SK-N-SH (cell line): ENCODE measurements around the gene NLGN1. TPM values are rescaled to one million over a fixed set of nuclear protein-coding genes. Genes with fewer than 3 reads are reported as not detected.

Experiments
- CTCF ChIA-PET: fragments of 300-600, 350-600 bp; formaldehyde crosslinking; extraction: SDS; loops from one replicate; lab custom pipeline; 2021; lab: Yijun Ruan, JAX
- POLR2A ChIA-PET: fragments of 350-600 bp; sonication (Branson Sonifier 250); formaldehyde crosslinking; extraction: SDS; loops from one replicate; lab custom pipeline; 2020; ENCODE audit warnings: antibody characterized with exemption, inconsistent platforms; lab: Yijun Ruan, JAX
- DNase-seq: peaks from one replicate; pipeline ENCODE4 v3.0.0; 2012
- H2AFZ ChIP-seq: fragments of 200-600 bp; sonication (generic); 2 replicates; pipeline ENCODE4 v1.8.1; 2016; ENCODE audit warnings: antibody characterized with exemption, mild to moderate bottlenecking, low read depth
- H3F3A ChIP-seq: fragments of 200-600 bp; sonication (generic); replicated peaks from 2 replicates; pipeline ENCODE3; 2016; ENCODE audit warnings: antibody characterized with exemption, mild to moderate bottlenecking; ENCODE audit not compliant: insufficient read depth
- H3K27ac ChIP-seq, 2 experiments: fragments of 200-500 bp in 1 of 2; fragments of 200-600 bp in 1 of 2; sonication (Bioruptor generic) in 1 of 2; sonication (generic), shearing (Covaris generic) in 1 of 2; 2 replicates each; pipeline versions ENCODE4 v1.5.1 to v1.6.1; 2014 to 2016; ENCODE audit warnings: low read depth in 2 of 2, inconsistent platforms in 1 of 2, low read length in 1 of 2, mild to moderate bottlenecking in 1 of 2, mixed read lengths in 1 of 2
- H3K27me3 ChIP-seq: fragments of 200-600 bp; sonication (generic), shearing (Covaris generic); 2 replicates; pipeline ENCODE4 v1.6.1; 2016; ENCODE audit warnings: mixed run types; ENCODE audit not compliant: insufficient read depth
- H3K36me3 ChIP-seq, 2 experiments: fragments of 200-500 bp in 1 of 2; fragments of 200-600 bp in 1 of 2; sonication (Bioruptor generic) in 1 of 2; sonication (generic) in 1 of 2; replicated peaks in 1 of 2; 2 replicates each; pipeline versions ENCODE3 to v1.5.1; 2014 to 2016; ENCODE audit warnings: low read length in 1 of 2, mild to moderate bottlenecking in 1 of 2; ENCODE audit not compliant: insufficient read depth in 2 of 2, control insufficient read depth in 1 of 2
- H3K4me1 ChIP-seq, 2 experiments: fragments of 200-500 bp in 1 of 2; fragments of 200-600 bp in 1 of 2; sonication (Bioruptor generic) in 1 of 2; sonication (generic), shearing (Covaris generic) in 1 of 2; 2 replicates each; pipeline versions ENCODE4 v1.5.1 to v1.6.1; 2014 to 2016; ENCODE audit warnings: low read depth in 1 of 2, low read length in 1 of 2, mixed run types in 1 of 2; ENCODE audit not compliant: insufficient read depth in 2 of 2, control insufficient read depth in 1 of 2
- H3K4me2 ChIP-seq: fragments of 200-600 bp; sonication (generic), shearing (Covaris generic); 2 replicates; pipeline ENCODE4 v1.6.1; 2017; ENCODE audit warnings: mixed run types
- H3K4me3 ChIP-seq, 2 experiments: fragments of 200-500 bp in 1 of 2; fragments of 200-600 bp in 1 of 2; sonication (Bioruptor generic) in 1 of 2; sonication (generic), shearing (Covaris generic) in 1 of 2; 2 replicates each; pipeline versions ENCODE4 v1.5.1 to v1.8.1; 2014 to 2016; ENCODE audit warnings: low read depth in 2 of 2, inconsistent platforms in 1 of 2, low read length in 1 of 2, mild to moderate bottlenecking in 1 of 2, mixed read lengths in 1 of 2, moderate library complexity in 1 of 2
- H3K79me2 ChIP-seq: fragments of 200-600 bp; sonication (generic); 2 replicates; pipeline ENCODE4 v1.8.1; 2017; ENCODE audit warnings: mild to moderate bottlenecking; ENCODE audit not compliant: insufficient read depth
- H3K9ac ChIP-seq: fragments of 200-600 bp; sonication (generic); 2 replicates; pipeline ENCODE4 v1.6.1; 2017; ENCODE audit warnings: mixed run types
- H3K9me2 ChIP-seq: fragments of 200-600 bp; sonication (generic); 2 replicates; pipeline ENCODE4 v1.6.1; 2017; ENCODE audit warnings: mixed run types
- H3K9me3 ChIP-seq: fragments of 200-600 bp; sonication (generic); 2 replicates; pipeline ENCODE4 v1.6.1; 2017; ENCODE audit warnings: mixed run types, mild to moderate bottlenecking, moderate library complexity
- H4K20me1 ChIP-seq: fragments of 200-600 bp; sonication (generic); 2 replicates; pipeline ENCODE4 v1.6.1; 2017; ENCODE audit warnings: mild to moderate bottlenecking, mixed run types; ENCODE audit not compliant: insufficient read depth
- CHD2 ChIP-seq: fragments of 150-350 bp; IDR thresholded peaks from 2 replicates; pipeline ENCODE4 v1.6.1; 2018; ENCODE audit warnings: low read length; ENCODE audit not compliant: partially characterized antibody
- CTCF ChIP-seq: fragments of 200-600 bp; sonication (generic); IDR thresholded peaks from 2 replicates; pipeline ENCODE4 v1.6.1; 2017; ENCODE audit warnings: antibody characterized with exemption, mild to moderate bottlenecking, moderate library complexity
- FOSL2 ChIP-seq: IDR thresholded peaks from 2 replicates; pipeline ENCODE4 v1.4.0; 2012; ENCODE audit warnings: low read depth, mild to moderate bottlenecking, moderate library complexity, borderline replicate concordance
- GABPA ChIP-seq: IDR thresholded peaks from 2 replicates; pipeline ENCODE4 v1.4.0; 2012; ENCODE audit warnings: low read depth, mild to moderate bottlenecking
- GATA2 ChIP-seq: sonication (generic); formaldehyde crosslinking; IDR thresholded peaks from 2 replicates; pipeline ENCODE4 v1.5.0; 2020; ENCODE audit warnings: mild to moderate bottlenecking, missing genetic modification reagents
- JUND ChIP-seq: IDR thresholded peaks from 2 replicates; pipeline ENCODE4 v1.4.0; 2012
- MXI1 ChIP-seq: IDR thresholded peaks from 2 replicates; pipeline ENCODE4 v1.6.1; 2012; ENCODE audit warnings: mild to moderate bottlenecking, low read depth, low read length, improper control_type of control experiment
- POLR2AphosphoS5 ChIP-seq: IDR thresholded peaks from 2 replicates; pipeline ENCODE4 v1.6.1; 2012; ENCODE audit warnings: low read depth, low read length
- SIN3A ChIP-seq: IDR thresholded peaks from 2 replicates; pipeline ENCODE4 v1.6.1; 2012; ENCODE audit warnings: low read depth, mild to moderate bottlenecking, low read length, moderate library complexity, borderline replicate concordance
- SMC3 ChIP-seq: IDR thresholded peaks from 2 replicates; pipeline ENCODE4 v1.6.1; 2012; ENCODE audit warnings: low read depth, low read length, improper control_type of control experiment
- TCF12 ChIP-seq: IDR thresholded peaks from 2 replicates; pipeline ENCODE4 v1.4.0; 2012
- USF2 ChIP-seq: fragments of 150-350 bp; IDR thresholded peaks from 2 replicates; pipeline ENCODE4 v1.6.1; 2017; ENCODE audit warnings: antibody characterized with exemption, low read length, low read depth, borderline replicate concordance
- WGBS: methylation state at CpG from one replicate; pipeline ENCODE4 v1.1.6; 2017; ENCODE audit warnings: low lambda C conversion rate; 5-methylcytosine and 5-hydroxymethylcytosine counted together
- polyA plus RNA-seq, 3 experiments: library from polyadenylated mRNA; depleted of rRNA; stranded (reverse); fragments of >200 nt; gene quantifications; 2 replicates each; pipeline ENCODE4 v1.2.3, GENCODE V29; 2012
- TF ChIP-seq, protein P1 (sequence below): IDR thresholded peaks from 2 replicates; pipeline ENCODE4; 2012
- TF ChIP-seq, protein P2 (sequence below): IDR thresholded peaks from 2 replicates; pipeline ENCODE4 v1.6.1; 2012; ENCODE audit warnings: mild to moderate bottlenecking, low read depth, low read length, moderate library complexity

NLGN1 gene
- polyA plus RNA-seq, 1 of the 3 experiments (the other 2 are of a cell fraction) = 1.5 TPM

DNA sequence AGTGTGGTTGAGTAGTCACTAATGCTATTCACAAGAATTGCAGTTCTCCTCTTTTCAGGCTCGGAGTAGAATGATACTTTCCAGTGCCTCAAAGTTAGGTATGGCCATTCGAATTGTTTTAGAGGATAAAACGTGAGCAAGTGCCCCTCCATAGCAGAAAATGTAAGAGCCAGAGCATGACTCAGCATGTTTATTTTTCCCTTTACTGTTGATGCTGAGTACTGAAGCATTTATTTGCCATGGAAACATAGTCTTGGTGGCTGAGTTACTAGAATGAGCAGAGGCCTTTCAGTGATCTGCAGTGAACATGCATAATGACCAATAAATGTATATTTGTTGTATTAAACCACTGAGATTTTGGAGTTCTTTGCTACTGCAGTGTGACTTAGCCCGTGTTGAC lies 540.6 kb downstream of the NLGN1 start (continued):
- no peak for TF ChIP-seq GATA2 (CRISPR knock-in tag)

GRCh38 chr3:173938616-173939015 lies 541.1 kb downstream of the NLGN1 start:
- no peaks in the 10 kb centered on the region for H3F3A ChIP-seq
- H3K9ac ChIP-seq = no peak overlapping the region
- WGBS = 51% methylated on average over 2 of the region's 2 CpGs
- H3K27ac ChIP-seq = peak overlapping the region in 1 of 2 experiments; percentile 37; a peak in 2 of 4 replicates
- H4K20me1 ChIP-seq = no peaks in the 10 kb centered on the region
- no peaks in the 10 kb centered on the region for H3K9me2 ChIP-seq
- no peak overlapping the region for H3K4me3 ChIP-seq
- no peak overlapping the region for H2AFZ ChIP-seq
- H3K36me3 ChIP-seq = no peaks in the 10 kb centered on the region
- no peaks in the 10 kb centered on the region for H3K79me2 ChIP-seq
- DNase-seq = no peak
- peaks cover 0 to 5% of the 10 kb centered on the region in 2 experiments; a peak in 1 of 4 replicates for H3K4me1 ChIP-seq
- TF ChIP-seq FOSL2 (no peak), GABPA (no peak), TCF12 (peak; percentile 15; the same call in 1 of the 2 replicates), MXI1 (no peak), JUND (0 out of 2 replicates have a peak, but pooled peaks have one; percentile 21)
- TF ChIP-seq, protein P1, sequence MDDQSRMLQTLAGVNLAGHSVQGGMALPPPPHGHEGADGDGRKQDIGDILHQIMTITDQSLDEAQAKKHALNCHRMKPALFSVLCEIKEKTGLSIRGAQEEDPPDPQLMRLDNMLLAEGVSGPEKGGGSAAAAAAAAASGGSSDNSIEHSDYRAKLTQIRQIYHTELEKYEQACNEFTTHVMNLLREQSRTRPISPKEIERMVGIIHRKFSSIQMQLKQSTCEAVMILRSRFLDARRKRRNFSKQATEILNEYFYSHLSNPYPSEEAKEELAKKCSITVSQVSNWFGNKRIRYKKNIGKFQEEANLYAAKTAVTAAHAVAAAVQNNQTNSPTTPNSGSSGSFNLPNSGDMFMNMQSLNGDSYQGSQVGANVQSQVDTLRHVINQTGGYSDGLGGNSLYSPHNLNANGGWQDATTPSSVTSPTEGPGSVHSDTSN = 0 out of 2 replicates have a peak, but pooled peaks have one; percentile 37
- ChIA-PET POLR2A (no interaction called here), CTCF (no interaction called here)
- H3K4me2 ChIP-seq = no peak overlapping the region
- no peaks in the 10 kb centered on the region for H3K27me3 ChIP-seq
- no peaks in the 10 kb centered on the region for H3K9me3 ChIP-seq

DNA sequence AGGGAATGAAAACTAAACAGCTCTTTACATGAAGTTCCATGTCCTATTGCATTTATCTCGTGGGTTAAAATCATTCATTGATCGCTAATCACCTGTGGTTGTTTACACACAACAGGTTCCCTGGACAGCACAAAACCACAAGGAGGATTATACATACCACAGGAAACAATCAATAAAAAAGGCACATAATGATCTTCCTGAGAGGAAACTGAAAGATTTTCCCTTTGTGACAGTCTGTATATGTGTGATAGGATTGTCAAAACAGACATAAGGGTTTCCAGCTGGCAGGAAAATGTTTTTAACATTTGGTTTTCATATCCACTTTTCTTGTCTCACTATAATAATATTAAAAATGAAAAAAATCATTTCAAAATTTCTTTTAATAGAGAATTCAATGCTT lies 541.8 kb downstream of the NLGN1 start:
- POLR2A ChIA-PET = no interaction called here

More for the DNA sequence above, 541.8 kb downstream of the NLGN1 start:
- no peaks in the 10 kb centered on the region for H3K9me3 ChIP-seq
- H3K79me2 ChIP-seq = no peaks in the 10 kb centered on the region
- CTCF ChIA-PET = interaction anchor here (0.6 kb wide), 1 partner anchor 14 kb away, joined by 3 read pairs; no protein-coding TSS in a partner anchor
- peak overlapping the region in 1 of 2 experiments; percentile 37; a peak in 1 of 4 replicates for H3K27ac ChIP-seq
- no peaks in the 10 kb centered on the region for H4K20me1 ChIP-seq
- 86% methylated on average over 2 of the region's 2 CpGs for WGBS
- H3F3A ChIP-seq = no peaks in the 10 kb centered on the region
- H3K4me1 ChIP-seq = peaks cover 0 to 5% of the 10 kb centered on the region in 2 experiments; a peak in 1 of 4 replicates
- H3K27me3 ChIP-seq = no peaks in the 10 kb centered on the region
- H3K36me3 ChIP-seq = no peaks in the 10 kb centered on the region
- H3K9me2 ChIP-seq = no peaks in the 10 kb centered on the region
- H3K4me3 ChIP-seq = no peak overlapping the region
- H3K9ac ChIP-seq = no peak overlapping the region
- no peak overlapping the region; the same call in 1 of the 2 replicates for H2AFZ ChIP-seq
- DNase-seq = no peak
- H3K4me2 ChIP-seq = no peak overlapping the region
- TF ChIP-seq SIN3A (no peak), POLR2AphosphoS5 (no peak), CTCF (no peak), SMC3 (no peak), MXI1 (no peak), CHD2 (no peak), GABPA (no peak), USF2 (no peak)
- TF ChIP-seq, protein P2, sequence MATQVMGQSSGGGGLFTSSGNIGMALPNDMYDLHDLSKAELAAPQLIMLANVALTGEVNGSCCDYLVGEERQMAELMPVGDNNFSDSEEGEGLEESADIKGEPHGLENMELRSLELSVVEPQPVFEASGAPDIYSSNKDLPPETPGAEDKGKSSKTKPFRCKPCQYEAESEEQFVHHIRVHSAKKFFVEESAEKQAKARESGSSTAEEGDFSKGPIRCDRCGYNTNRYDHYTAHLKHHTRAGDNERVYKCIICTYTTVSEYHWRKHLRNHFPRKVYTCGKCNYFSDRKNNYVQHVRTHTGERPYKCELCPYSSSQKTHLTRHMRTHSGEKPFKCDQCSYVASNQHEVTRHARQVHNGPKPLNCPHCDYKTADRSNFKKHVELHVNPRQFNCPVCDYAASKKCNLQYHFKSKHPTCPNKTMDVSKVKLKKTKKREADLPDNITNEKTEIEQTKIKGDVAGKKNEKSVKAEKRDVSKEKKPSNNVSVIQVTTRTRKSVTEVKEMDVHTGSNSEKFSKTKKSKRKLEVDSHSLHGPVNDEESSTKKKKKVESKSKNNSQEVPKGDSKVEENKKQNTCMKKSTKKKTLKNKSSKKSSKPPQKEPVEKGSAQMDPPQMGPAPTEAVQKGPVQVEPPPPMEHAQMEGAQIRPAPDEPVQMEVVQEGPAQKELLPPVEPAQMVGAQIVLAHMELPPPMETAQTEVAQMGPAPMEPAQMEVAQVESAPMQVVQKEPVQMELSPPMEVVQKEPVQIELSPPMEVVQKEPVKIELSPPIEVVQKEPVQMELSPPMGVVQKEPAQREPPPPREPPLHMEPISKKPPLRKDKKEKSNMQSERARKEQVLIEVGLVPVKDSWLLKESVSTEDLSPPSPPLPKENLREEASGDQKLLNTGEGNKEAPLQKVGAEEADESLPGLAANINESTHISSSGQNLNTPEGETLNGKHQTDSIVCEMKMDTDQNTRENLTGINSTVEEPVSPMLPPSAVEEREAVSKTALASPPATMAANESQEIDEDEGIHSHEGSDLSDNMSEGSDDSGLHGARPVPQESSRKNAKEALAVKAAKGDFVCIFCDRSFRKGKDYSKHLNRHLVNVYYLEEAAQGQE = no peak
